ENCODE results near the gene NIPAL1.

GRCh38 chr4:48078862-48079655 lies 62.5 kb downstream of the NIPAL1 start:
- TF ChIP-seq CTCF (conservative IDR thresholded peaks at IDR 0.05; ENCODE audit: low read depth, low read length), result no peak
- TF ChIP-seq EZH2 (IDR thresholded peaks at IDR 0.05; ENCODE audit: borderline replicate concordance, low read depth, low read length, poor library complexity, severe bottlenecking), result no peak
